IMR-90 (cell line): ENCODE results near the gene RNF166. TPM values are rescaled to one million over a fixed set of nuclear protein-coding genes. Genes with fewer than 3 reads are reported as not detected.

Experiments used
- ATAC-seq: fragments of 200-7000 bp; cut with Tn5 transposase; 2 replicates; pipeline ENCODE4 v1.9.1; 2020; ENCODE audit warnings: low read depth, mild to moderate bottlenecking, moderate library complexity
- BruUV-seq: library from RNA; stranded (reverse); fragments of 400-500 nt; replicated peaks from 2 replicates; lab custom pipeline; 2021; lab: Mats Ljungman, UMichigan
- CTCF ChIA-PET: fragments of 300-600 bp; formaldehyde crosslinking; extraction: SDS; loops from one replicate; lab custom pipeline; 2021; ENCODE audit warnings: antibody characterized with exemption; lab: Yijun Ruan, JAX
- POLR2A ChIA-PET: fragments of 300-600 bp; sonication (Branson Sonifier 250); formaldehyde crosslinking; loops from one replicate; lab custom pipeline; 2022; ENCODE audit warnings: antibody characterized with exemption; ENCODE audit not compliant: unreplicated experiment; lab: Charles Lee
- DNase-seq: peaks from one replicate; pipeline ENCODE4 v3.0.0; 2013
- H2AFZ ChIP-seq: replicated peaks from 2 replicates; pipeline ENCODE3; 2013; ENCODE audit warnings: low read length, mild to moderate bottlenecking; ENCODE audit not compliant: poor library complexity
- H2AK5ac ChIP-seq: 2 replicates; pipeline ENCODE4 v1.6.1; 2013; ENCODE audit warnings: low read depth, low read length, inconsistent platforms
- H2AK9ac ChIP-seq: replicated peaks from 2 replicates; pipeline ENCODE3; 2013; ENCODE audit warnings: mild to moderate bottlenecking, low read depth, low read length, moderate library complexity; ENCODE audit not compliant: poor library complexity
- H2BK120ac ChIP-seq: 2 replicates; pipeline ENCODE4 v1.6.1; 2013; ENCODE audit warnings: low read depth, low read length, inconsistent platforms
- H2BK15ac ChIP-seq: 3 replicates; pipeline ENCODE4 v1.6.1; 2013; ENCODE audit warnings: low read depth, low read length, inconsistent platforms
- H2BK20ac ChIP-seq: 2 replicates; pipeline ENCODE4 v1.6.1; 2013; ENCODE audit warnings: low read depth, mild to moderate bottlenecking, inconsistent platforms, low read length, moderate library complexity
- H2BK5ac ChIP-seq: 2 replicates; pipeline ENCODE4 v1.6.1; 2013; ENCODE audit warnings: mild to moderate bottlenecking, low read depth, low read length, inconsistent platforms; ENCODE audit not compliant: poor library complexity, severe bottlenecking
- H3K14ac ChIP-seq: replicated peaks from 2 replicates; pipeline ENCODE4 v1.6.1; 2013; ENCODE audit warnings: low read depth, low read length, inconsistent platforms
- H3K18ac ChIP-seq: 2 replicates; pipeline ENCODE4 v1.6.1; 2013; ENCODE audit warnings: low read depth, low read length, control low read depth
- H3K23ac ChIP-seq: 2 replicates; pipeline ENCODE4 v1.6.1; 2013; ENCODE audit warnings: low read depth, low read length, inconsistent platforms
- H3K27ac ChIP-seq: 2 replicates; pipeline ENCODE4 v1.5.1; 2013; ENCODE audit warnings: mild to moderate bottlenecking, control low read depth, low read length; ENCODE audit not compliant: insufficient read depth
- H3K27me3 ChIP-seq: 2 replicates; pipeline ENCODE4 v1.6.1; 2013; ENCODE audit warnings: low read length; ENCODE audit not compliant: control insufficient read depth, insufficient read depth
- H3K36me3 ChIP-seq: 2 replicates; pipeline ENCODE4 v1.6.1; 2013; ENCODE audit warnings: low read length, mixed read lengths; ENCODE audit not compliant: control insufficient read depth, insufficient read depth
- H3K4ac ChIP-seq: 2 replicates; pipeline ENCODE4 v1.6.1; 2013; ENCODE audit warnings: low read depth, low read length, inconsistent platforms
- H3K4me1 ChIP-seq: 2 replicates; pipeline ENCODE4 v1.6.1; 2013; ENCODE audit warnings: low read length, mixed read lengths; ENCODE audit not compliant: control insufficient read depth, insufficient read depth
- H3K4me2 ChIP-seq: 2 replicates; pipeline ENCODE4 v1.6.1; 2013; ENCODE audit warnings: low read depth, mild to moderate bottlenecking, control low read depth, low read length, moderate library complexity
- H3K4me3 ChIP-seq: 2 replicates; pipeline ENCODE4 v1.5.1; 2013; ENCODE audit warnings: low read depth, mild to moderate bottlenecking, control low read depth, low read length, moderate library complexity; ENCODE audit not compliant: insufficient read depth
- H3K56ac ChIP-seq: 2 replicates; pipeline ENCODE4 v1.6.1; 2013; ENCODE audit warnings: low read length, inconsistent platforms; ENCODE audit not compliant: insufficient read depth; ENCODE audit errors: extremely low read depth
- H3K79me1 ChIP-seq, 2 experiments: 2 replicates each; pipeline ENCODE4 v1.6.1; 2013; ENCODE audit warnings: low read length in 2 of 2, inconsistent platforms in 1 of 2, low read depth in 1 of 2
- H3K9ac ChIP-seq: 2 replicates; pipeline ENCODE4 v1.6.1; 2013; ENCODE audit warnings: low read depth, low read length, control low read depth
- H3K9me1 ChIP-seq: 2 replicates; pipeline ENCODE4 v1.6.1; 2013; ENCODE audit warnings: low read length, inconsistent platforms; ENCODE audit not compliant: insufficient read depth
- H3K9me3 ChIP-seq: 2 replicates; pipeline ENCODE4 v1.6.1; 2013; ENCODE audit warnings: low read length; ENCODE audit not compliant: control insufficient read depth, insufficient read depth
- H4K20me1 ChIP-seq: 2 replicates; pipeline ENCODE4 v1.6.1; 2013; ENCODE audit warnings: low read length, inconsistent platforms; ENCODE audit not compliant: insufficient read depth
- H4K5ac ChIP-seq: 2 replicates; pipeline ENCODE4 v1.6.1; 2013; ENCODE audit warnings: mild to moderate bottlenecking, low read depth, low read length, control low read depth
- H4K8ac ChIP-seq, 2 experiments: 2 replicates each; pipeline ENCODE4 v1.6.1; 2013; ENCODE audit warnings: low read depth in 2 of 2, low read length in 2 of 2, control low read depth in 1 of 2, inconsistent platforms in 1 of 2
- H4K91ac ChIP-seq: 2 replicates; pipeline ENCODE4 v1.6.1; 2013; ENCODE audit warnings: low read depth, low read length, inconsistent platforms; ENCODE audit not compliant: insufficient read depth
- BHLHE40 ChIP-seq: fragments of 150-350 bp; IDR thresholded peaks from 2 replicates; pipeline ENCODE4 v1.6.1; 2016; ENCODE audit warnings: mild to moderate bottlenecking, low read depth, low read length
- CEBPB ChIP-seq: IDR thresholded peaks from 2 replicates; pipeline ENCODE4 v1.6.1; 2012; ENCODE audit warnings: low read depth, low read length, improper control_type of control experiment
- FOS ChIP-seq: fragments of 150-350 bp; IDR thresholded peaks from 2 replicates; pipeline ENCODE4 v1.6.1; 2016; ENCODE audit warnings: low read depth, low read length
- MAFK ChIP-seq: IDR thresholded peaks from 2 replicates; pipeline ENCODE4 v1.6.1; 2012; ENCODE audit warnings: low read depth, low read length, improper control_type of control experiment
- MXI1 ChIP-seq: IDR thresholded peaks from 2 replicates; pipeline ENCODE4 v1.6.1; 2012; ENCODE audit warnings: low read depth, mild to moderate bottlenecking, low read length, moderate library complexity, borderline replicate concordance
- NFE2L2 ChIP-seq: fragments of 150-350 bp; IDR thresholded peaks from 2 replicates; pipeline ENCODE4 v1.6.1; 2016; ENCODE audit warnings: low read depth, mild to moderate bottlenecking, low read length
- POLR2A ChIP-seq: IDR thresholded peaks from 2 replicates; pipeline ENCODE4 v1.6.1; 2012; ENCODE audit warnings: mild to moderate bottlenecking, low read depth, low read length
- RFX5 ChIP-seq: IDR thresholded peaks from 2 replicates; pipeline ENCODE4 v1.8.0; 2012; ENCODE audit warnings: low read depth, mild to moderate bottlenecking, low read length, moderate library complexity
- SMC3 ChIP-seq: fragments of 150-350 bp; IDR thresholded peaks from 2 replicates; pipeline ENCODE4 v1.6.1; 2016; ENCODE audit warnings: low read depth, mild to moderate bottlenecking, antibody characterized with exemption, low read length, moderate library complexity
- WGBS, 2 experiments: methylation state at CpG; one replicate each; pipeline versions ENCODE4 v1.1.5 to v1.1.7; 2013; ENCODE audit warnings: missing lambda C conversion rate in 2 of 2; ENCODE audit not compliant: insufficient read length in 1 of 2; ENCODE audit errors: extremely low coverage in 2 of 2; 5-methylcytosine and 5-hydroxymethylcytosine counted together
- dilution Hi-C: fragments of 300-500 bp; cut with HindIII; formaldehyde crosslinking; loops from one replicate; pipeline ENCODE4 v1.14.3; 2018; ENCODE audit warnings: low sequenced_read_pairs; ENCODE audit not compliant: unreplicated experiment
- in situ Hi-C: fragments of 300-500 bp; cut with MboI; formaldehyde crosslinking; loops from 3 replicates; pipeline ENCODE4 v1.14.3; 2019; ENCODE audit warnings: low sequenced_read_pairs, inconsistent platforms, mixed read lengths
- intact Hi-C: fragments of 100-400 bp; cut with micrococcal nuclease; formaldehyde crosslinking; loops from 2 replicates; pipeline ENCODE4 v1.10.0; 2022
- polyA plus RNA-seq, 3 experiments: library from polyadenylated mRNA; depleted of rRNA; stranded (reverse); fragments of >200 nt; gene quantifications; 2 replicates each; pipeline ENCODE4 v1.2.3, GENCODE V29; 2012; ENCODE audit warnings: low replicate concordance in 1 of 3
- total RNA-seq: library from RNA; depleted of rRNA; stranded (reverse); fragments of >200 nt; gene quantifications from 2 replicates; pipeline ENCODE4 v1.2.3, GENCODE V29; 2012
- TF ChIP-seq, protein P1 (sequence below): fragments of 150-350 bp; IDR thresholded peaks from 2 replicates; pipeline ENCODE4 v1.6.1; 2016; ENCODE audit warnings: low read depth, mild to moderate bottlenecking, low read length, moderate library complexity, borderline replicate concordance

RNF166 gene
- total and polyA plus RNA-seq, 2 of the 4 experiments (the other 2 are of a cell fraction) = 8.1 to 17.4 TPM

DNA sequence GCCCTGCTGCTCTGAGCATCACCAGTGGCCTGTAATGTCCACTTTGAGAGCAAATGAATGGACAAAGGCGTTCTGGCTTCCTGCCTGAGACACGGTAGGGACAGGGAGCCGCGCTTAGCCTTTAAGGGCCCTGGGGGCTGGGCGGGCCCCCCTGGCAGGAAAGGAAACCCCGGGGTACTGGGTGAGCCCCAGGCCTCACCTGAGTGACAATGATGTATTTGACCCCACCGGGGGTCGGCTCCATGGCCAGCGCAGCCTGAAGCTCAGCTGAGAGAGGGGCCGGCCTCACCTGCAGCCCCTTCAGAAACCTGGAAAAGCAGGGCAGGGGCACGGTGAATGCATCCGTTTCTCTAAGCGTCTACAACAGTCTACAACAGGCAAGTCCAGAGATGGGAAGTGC lies 53.1 kb downstream of the RNF166 start:
- no peak overlapping the region for H2BK15ac ChIP-seq
- no peak overlapping the region for H4K5ac ChIP-seq
- no peak overlapping the region for H4K8ac ChIP-seq
- in situ Hi-C loops (no loop called here), intact Hi-C loops (no loop called here), dilution Hi-C loops (no loop called here)
- no peak overlapping the region for H3K4ac ChIP-seq
- peaks cover 3% of the 10 kb centered on the region; the same call in 1 of the 2 replicates for H4K20me1 ChIP-seq
- no peak overlapping the region for H2AK9ac ChIP-seq
- no peak overlapping the region for H2BK120ac ChIP-seq
- no peak overlapping the region for H2BK5ac ChIP-seq
- H3K9me3 ChIP-seq = no peaks in the 10 kb centered on the region
- no peaks in the 10 kb centered on the region for H3K9me1 ChIP-seq
- TF ChIP-seq POLR2A (no peak), RFX5 (no peak), BHLHE40 (no peak), FOS (no peak), MXI1 (no peak), MAFK (no peak), CEBPB (no peak), NFE2L2 (no peak), SMC3 (no peak)
- TF ChIP-seq, protein P1, sequence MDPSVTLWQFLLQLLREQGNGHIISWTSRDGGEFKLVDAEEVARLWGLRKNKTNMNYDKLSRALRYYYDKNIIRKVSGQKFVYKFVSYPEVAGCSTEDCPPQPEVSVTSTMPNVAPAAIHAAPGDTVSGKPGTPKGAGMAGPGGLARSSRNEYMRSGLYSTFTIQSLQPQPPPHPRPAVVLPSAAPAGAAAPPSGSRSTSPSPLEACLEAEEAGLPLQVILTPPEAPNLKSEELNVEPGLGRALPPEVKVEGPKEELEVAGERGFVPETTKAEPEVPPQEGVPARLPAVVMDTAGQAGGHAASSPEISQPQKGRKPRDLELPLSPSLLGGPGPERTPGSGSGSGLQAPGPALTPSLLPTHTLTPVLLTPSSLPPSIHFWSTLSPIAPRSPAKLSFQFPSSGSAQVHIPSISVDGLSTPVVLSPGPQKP = no peak
- H3K27me3 ChIP-seq = no peaks in the 10 kb centered on the region
- DNase-seq = no peak
- no peak overlapping the region for H3K14ac ChIP-seq
- peaks cover 0 to 21% of the 10 kb centered on the region in 2 experiments; a peak in 1 of 4 replicates for H3K79me1 ChIP-seq
- peaks cover 5% of the 10 kb centered on the region; the same call in 1 of the 2 replicates for H3K4me1 ChIP-seq
- H3K4me2 ChIP-seq = no peak overlapping the region
- H3K18ac ChIP-seq = no peak overlapping the region
- CTCF ChIA-PET = no interaction called here
- no peak overlapping the region for H4K91ac ChIP-seq
- no peak overlapping the region for H3K23ac ChIP-seq
- ATAC-seq = no peak
- no peak overlapping the region for H3K9ac ChIP-seq
- no peak overlapping the region for H3K27ac ChIP-seq
- POLR2A ChIA-PET = no interaction called here
- H3K36me3 ChIP-seq = peaks cover 13% of the 10 kb centered on the region
- H2AFZ ChIP-seq = no peak overlapping the region
- no peak overlapping the region for H2AK5ac ChIP-seq
- WGBS, 2 experiments = 78% methylated on average over 8 of the region's 13 CpGs; no CpG with 5 or more reads in 1 of the 2 experiments
- H2BK20ac ChIP-seq = no peak overlapping the region
- H3K4me3 ChIP-seq = no peak overlapping the region
- no TSS peak for BruUV-seq
- H3K56ac ChIP-seq = no peak overlapping the region
